ENCODE data around the gene HPD.

DNA sequence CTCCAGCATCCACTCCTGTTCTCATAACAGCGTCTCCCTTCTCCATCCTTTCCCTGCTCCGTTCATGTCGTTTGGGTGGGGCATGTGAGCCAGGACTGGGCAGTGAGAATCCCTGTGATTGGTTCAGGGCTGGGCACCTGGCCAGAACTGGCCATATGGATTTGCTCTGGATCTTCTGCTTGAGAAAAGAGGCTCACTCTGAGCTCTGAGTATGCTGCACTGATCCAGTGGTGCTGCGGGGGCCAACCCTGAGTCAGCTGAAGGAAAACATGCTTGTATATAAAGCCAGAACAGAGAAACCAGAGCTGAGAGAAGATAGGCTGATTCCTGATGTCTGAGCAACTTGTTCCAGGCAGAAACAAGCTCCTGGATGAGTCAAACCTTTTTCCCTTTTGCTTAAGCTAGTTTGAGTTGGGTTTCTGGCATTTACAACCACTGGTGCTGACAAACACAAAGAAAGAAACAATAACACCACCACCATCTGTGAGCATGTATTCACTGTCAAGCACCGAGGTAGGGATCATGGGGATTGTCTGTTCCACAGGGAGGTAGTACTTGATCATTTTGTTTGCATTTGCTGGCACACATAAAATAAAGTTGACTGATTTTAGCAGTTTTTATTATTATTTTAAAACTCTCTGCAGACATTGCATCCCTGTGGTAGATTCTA, 14.0 kb upstream of the HPD start:
- no peak for TF ChIP-seq CTCF (IDR thresholded peaks at IDR 0.05)
- no peak for TF ChIP-seq POLR2A (IDR thresholded peaks at IDR 0.05)
- TF ChIP-seq POLR2AphosphoS5 (IDR thresholded peaks at IDR 0.05) = no peak

All from prostate gland (tissue), 2 donors.